H1 (cell line): ENCODE data around the gene TTLL5. TPM values are rescaled to one million over a fixed set of nuclear protein-coding genes. Genes with fewer than 3 reads are reported as not detected.

Source experiments
- CTCF ChIA-PET: fragments of 300-600 bp; sonication (Branson Sonifier 250); formaldehyde crosslinking; loops from one replicate; lab custom pipeline; 2021; ENCODE audit not compliant: partially characterized antibody; lab: Charles Lee
- POLR2A ChIA-PET: fragments of 300-600 bp; sonication (Branson Sonifier 250); formaldehyde crosslinking; loops from one replicate; lab custom pipeline; 2021; ENCODE audit warnings: inconsistent platforms; ENCODE audit not compliant: partially characterized antibody; lab: Charles Lee
- DNase-seq, 2 experiments: peaks; one replicate each; pipeline versions ENCODE4 v3.0.0 to v3.0.0-alpha.2; 2010 to 2022; ENCODE audit warnings: low spot score in 2 of 2, low read depth in 1 of 2, mixed read lengths in 1 of 2
- FAIRE-seq: peaks from 2 replicates; lab custom pipeline; 2011; peaks lifted over from hg19 to GRCh38; lab: Jason Lieb, UNC
- H2AFZ ChIP-seq: 2 replicates; pipeline ENCODE4 v1.8.1; 2012; ENCODE audit warnings: low read length, inconsistent platforms
- H2AK5ac ChIP-seq: 2 replicates; pipeline ENCODE4 v1.6.1; 2013; ENCODE audit warnings: low read depth, low read length
- H2BK120ac ChIP-seq: replicated peaks from 2 replicates; pipeline ENCODE3; 2013; ENCODE audit warnings: low read depth, low read length, inconsistent platforms
- H2BK12ac ChIP-seq: 2 replicates; pipeline ENCODE4 v1.6.1; 2013; ENCODE audit warnings: low read depth, low read length
- H2BK15ac ChIP-seq: 2 replicates; pipeline ENCODE4 v1.6.1; 2013; ENCODE audit warnings: low read length
- H2BK20ac ChIP-seq: 2 replicates; pipeline ENCODE4 v1.6.1; 2013; ENCODE audit warnings: low read length
- H2BK5ac ChIP-seq: 2 replicates; pipeline ENCODE4 v1.6.1; 2013; ENCODE audit warnings: low read depth, low read length
- H3K14ac ChIP-seq: 2 replicates; pipeline ENCODE4 v1.6.1; 2013; ENCODE audit warnings: inconsistent platforms; ENCODE audit not compliant: insufficient read length
- H3K18ac ChIP-seq: 2 replicates; pipeline ENCODE4 v1.6.1; 2013; ENCODE audit warnings: low read length; ENCODE audit errors: extremely low read depth
- H3K23ac ChIP-seq: 2 replicates; pipeline ENCODE4 v1.6.1; 2013; ENCODE audit warnings: inconsistent platforms; ENCODE audit not compliant: insufficient read length
- H3K23me2 ChIP-seq: 2 replicates; pipeline ENCODE4 v1.6.1; 2013; ENCODE audit warnings: low read depth, low read length
- H3K27ac ChIP-seq: 2 replicates; pipeline ENCODE4 v1.6.1; 2011; ENCODE audit warnings: low read depth, low read length, inconsistent platforms
- H3K27me3 ChIP-seq, 4 experiments: replicated peaks in 1 of 4; 1 replicate in 1 of 4; 2 replicates in 3 of 4; pipeline versions ENCODE4 v1.6.1 to v1.8.1; 2011 to 2013; ENCODE audit warnings: low read length in 3 of 4, mild to moderate bottlenecking in 3 of 4, inconsistent platforms in 2 of 4, mixed read lengths in 2 of 4, moderate library complexity in 1 of 4; ENCODE audit not compliant: control insufficient read depth in 3 of 4, insufficient read depth in 3 of 4; ENCODE audit errors: extremely low read depth in 1 of 4
- H3K36me3 ChIP-seq, 4 experiments: 2 replicates each; pipeline versions ENCODE4 v1.6.1 to v1.8.1; 2011 to 2013; ENCODE audit warnings: mild to moderate bottlenecking in 4 of 4, low read length in 3 of 4, moderate library complexity in 2 of 4, control low read depth in 1 of 4, inconsistent platforms in 1 of 4; ENCODE audit not compliant: insufficient read depth in 4 of 4, control insufficient read depth in 2 of 4
- H3K4ac ChIP-seq: replicated peaks from 2 replicates; pipeline ENCODE3; 2013; ENCODE audit warnings: low read length, low read depth, mixed read lengths, inconsistent platforms; ENCODE audit not compliant: insufficient read length
- H3K4me1 ChIP-seq, 4 experiments: replicated peaks in 1 of 4; 1 replicate in 1 of 4; 2 replicates in 3 of 4; pipeline versions ENCODE4 v1.6.1 to v1.8.1; 2011 to 2013; ENCODE audit warnings: low read length in 3 of 4, inconsistent platforms in 2 of 4, mixed read lengths in 1 of 4; ENCODE audit not compliant: insufficient read depth in 4 of 4, control insufficient read depth in 3 of 4
- H3K4me2 ChIP-seq, 2 experiments: 2 replicates each; pipeline versions ENCODE4 v1.6.1 to v1.8.1; 2011 to 2013; ENCODE audit warnings: low read depth in 2 of 2, low read length in 2 of 2, control low read depth in 1 of 2, inconsistent platforms in 1 of 2, mild to moderate bottlenecking in 1 of 2; ENCODE audit not compliant: insufficient read depth in 1 of 2
- H3K4me3 ChIP-seq, 4 experiments: fragments of 200-600, 300-600 bp in 1 of 4; sonication (generic), shearing (Covaris generic), sonication (Bioruptor Twin) in 1 of 4; 2 replicates each; pipeline versions ENCODE4 v1.5.1 to v1.8.1; 2011 to 2016; ENCODE audit warnings: low read length in 4 of 4, low read depth in 3 of 4, control low read depth in 2 of 4, inconsistent platforms in 2 of 4, mild to moderate bottlenecking in 2 of 4, mixed read lengths in 1 of 4, moderate library complexity in 1 of 4; ENCODE audit not compliant: insufficient read depth in 2 of 4; ENCODE audit errors: extremely low read depth in 1 of 4
- H3K56ac ChIP-seq: replicated peaks from 2 replicates; pipeline ENCODE3; 2013; ENCODE audit warnings: low read depth, mild to moderate bottlenecking, mixed read lengths, low read length, inconsistent platforms; ENCODE audit not compliant: insufficient read length
- H3K79me1 ChIP-seq: 2 replicates; pipeline ENCODE4 v1.6.1; 2013; ENCODE audit warnings: low read depth, low read length, control low read depth
- H3K79me2 ChIP-seq, 2 experiments: 2 replicates each; pipeline versions ENCODE4 v1.6.1 to v1.8.1; 2012 to 2013; ENCODE audit warnings: low read length in 2 of 2, mild to moderate bottlenecking in 2 of 2, inconsistent platforms in 1 of 2; ENCODE audit not compliant: insufficient read depth in 2 of 2, control insufficient read depth in 1 of 2
- H3K9ac ChIP-seq, 4 experiments: replicated peaks in 1 of 4; 1 replicate in 1 of 4; 2 replicates in 3 of 4; pipeline versions ENCODE4 v1.6.1 to v1.8.1; 2011 to 2013; ENCODE audit warnings: low read depth in 3 of 4, low read length in 3 of 4, control low read depth in 2 of 4, mild to moderate bottlenecking in 2 of 4, moderate library complexity in 2 of 4, inconsistent platforms in 1 of 4; ENCODE audit errors: extremely low read depth in 1 of 4
- H3K9me3 ChIP-seq, 2 experiments: 2 replicates each; pipeline versions ENCODE4 v1.6.1 to v1.8.1; 2012 to 2013; ENCODE audit warnings: mild to moderate bottlenecking in 2 of 2, moderate library complexity in 2 of 2, control low read depth in 1 of 2, inconsistent platforms in 1 of 2, low read depth in 1 of 2, low read length in 1 of 2, mixed read lengths in 1 of 2; ENCODE audit not compliant: insufficient read depth in 2 of 2
- H4K20me1 ChIP-seq, 2 experiments: replicated peaks in 1 of 2; 2 replicates each; pipeline versions ENCODE3 to v1.8.1; 2011 to 2013; ENCODE audit warnings: inconsistent platforms in 2 of 2, low read length in 2 of 2, mild to moderate bottlenecking in 1 of 2; ENCODE audit not compliant: insufficient read depth in 2 of 2, control insufficient read depth in 1 of 2
- H4K5ac ChIP-seq: 2 replicates; pipeline ENCODE4 v1.6.1; 2013; ENCODE audit warnings: low read length, low read depth, mixed read lengths, inconsistent platforms; ENCODE audit not compliant: insufficient read length
- H4K8ac ChIP-seq: 2 replicates; pipeline ENCODE4 v1.8.0; 2013; ENCODE audit warnings: mild to moderate bottlenecking, moderate library complexity, low read length, inconsistent platforms; ENCODE audit not compliant: insufficient read depth; ENCODE audit errors: extremely low read depth
- H4K91ac ChIP-seq: replicated peaks from 2 replicates; pipeline ENCODE3; 2013; ENCODE audit warnings: low read length, mixed read lengths, inconsistent platforms; ENCODE audit not compliant: insufficient read length
- BACH1 ChIP-seq: IDR thresholded peaks from 2 replicates; pipeline ENCODE4 v1.6.1; 2012; ENCODE audit warnings: low read length, improper control_type of control experiment
- BCL11A ChIP-seq, 2 experiments: IDR thresholded peaks; one replicate each; pipeline ENCODE4 v1.6.1; 2011; ENCODE audit warnings: low read depth in 2 of 2, low read length in 2 of 2, mild to moderate bottlenecking in 2 of 2
- BRCA1 ChIP-seq: IDR thresholded peaks from 2 replicates; pipeline ENCODE4 v1.6.1; 2012; ENCODE audit warnings: low read depth, low read length, improper control_type of control experiment
- CHD1 ChIP-seq: IDR thresholded peaks from 2 replicates; pipeline ENCODE4 v1.6.1; 2012; ENCODE audit warnings: low read depth, low read length, improper control_type of control experiment
- CTBP2 ChIP-seq: IDR thresholded peaks from 2 replicates; pipeline ENCODE4 v1.7.0; 2011; ENCODE audit warnings: borderline replicate concordance, mild to moderate bottlenecking, moderate library complexity, mixed read lengths, low read length; ENCODE audit not compliant: insufficient read depth, insufficient read length
- EGR1 ChIP-seq: IDR thresholded peaks from 2 replicates; pipeline ENCODE4 v1.6.1; 2011; ENCODE audit warnings: low read depth, low read length, borderline replicate concordance
- EZH2 ChIP-seq: fragments of 200-600 bp; sonication (generic); IDR thresholded peaks from 2 replicates; pipeline ENCODE4 v1.7.1; 2012; ENCODE audit warnings: low read depth, mild to moderate bottlenecking, moderate library complexity, low read length, inconsistent platforms; ENCODE audit not compliant: severe bottlenecking
- KDM5A ChIP-seq: fragments of 200-600 bp; IDR thresholded peaks from 2 replicates; pipeline ENCODE4 v1.7.1; 2012; ENCODE audit warnings: mild to moderate bottlenecking, low read length, inconsistent platforms, mixed read lengths
- SP1 ChIP-seq: IDR thresholded peaks from 2 replicates; pipeline ENCODE4 v1.6.1; 2011; ENCODE audit warnings: low read depth, low read length
- WGBS, 2 experiments: shearing (Covaris generic) in 1 of 2; methylation state at CpG; one replicate each; pipeline versions ENCODE4 v1.1.6 to v1.1.7; 2013 to 2015; ENCODE audit warnings: low lambda C conversion rate in 2 of 2, mixed read lengths in 2 of 2, inconsistent platforms in 1 of 2, low coverage in 1 of 2, missing lambda C conversion rate in 1 of 2; ENCODE audit not compliant: insufficient replicate concordance in 2 of 2, insufficient coverage in 1 of 2, insufficient read length in 1 of 2; ENCODE audit errors: extremely low coverage in 1 of 2, missing lambda C conversion rate in 1 of 2; 5-methylcytosine and 5-hydroxymethylcytosine counted together
- polyA plus RNA-seq, 7 experiments: library from polyadenylated mRNA; depleted of rRNA in 3 of 7; stranded (reverse) in 5 of 7; unstranded in 2 of 7; fragments of >200 nt in 5 of 7; fragments of 200-250 nt in 2 of 7; gene quantifications; 1 replicate in 5 of 7; 2 replicates in 1 of 7; 4 replicates in 1 of 7; pipeline versions ENCODE4 v1.2.1 to v1.2.3, GENCODE V29; 2011 to 2013; ENCODE audit warnings: missing spikeins in 2 of 7, mixed read lengths in 2 of 7
- total RNA-seq: library from RNA; stranded (reverse); fragmentation: NEBNext Ultra II Directional; extraction: Animal tissue kit (Norgen Biotek cat#: 25700); gene quantifications from 2 replicates; pipeline ENCODE4 v1.2.1, GENCODE V29; 2021
- TF ChIP-seq, protein P1 (sequence below): IDR thresholded peaks from 2 replicates; pipeline ENCODE4 v1.6.1; 2011; ENCODE audit warnings: low read length, improper control_type of control experiment

Gene TTLL5
- total and polyA plus RNA-seq, 2 of the 8 experiments (the other 6 are each of a cell fraction or from before 2014, with no cell fraction given): 16.1 to 45.9 TPM

DNA sequence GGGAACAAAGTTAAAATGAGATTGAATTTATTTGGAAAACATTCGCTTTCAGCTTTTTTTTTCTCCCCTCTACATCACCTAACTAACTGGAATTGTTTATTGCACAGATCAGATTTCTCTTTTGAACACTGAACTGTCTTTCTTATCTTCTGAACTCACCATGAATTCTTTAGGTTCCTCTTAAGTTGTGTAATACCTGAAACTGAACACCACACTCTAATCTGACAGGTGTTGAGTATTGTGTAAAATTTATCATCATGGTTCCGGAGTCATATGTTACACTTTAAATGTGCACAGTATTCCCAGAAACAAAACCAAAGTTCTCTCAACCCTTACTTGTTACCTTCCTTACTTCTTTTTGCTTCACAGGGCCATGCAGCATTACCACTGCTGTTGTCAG, 254.0 kb downstream of the TTLL5 start:
- Histone ChIP-seq H3K23ac (no peak overlapping the region), H3K4me1 (peaks cover 5 to 13% (median 7%) of the 10 kb centered on the region in 4 experiments; a peak in 6 of 7 replicates), H4K8ac (no peak overlapping the region), H3K14ac (no peak overlapping the region), H3K27me3 (no peaks in the 10 kb centered on the region), H2BK15ac (no peak overlapping the region), H2BK12ac (no peak overlapping the region), H2AFZ (no peak overlapping the region), H3K9ac (no peak overlapping the region), H2BK5ac (no peak overlapping the region), H3K79me2 (no peaks in the 10 kb centered on the region), H4K5ac (no peak overlapping the region), H4K20me1 (no peaks in the 10 kb centered on the region), H2BK20ac (no peak overlapping the region), H3K9me3 (no peaks in the 10 kb centered on the region), H2AK5ac (no peak overlapping the region), H3K36me3 (no peaks in the 10 kb centered on the region), H3K4me2 (no peak overlapping the region), H3K4me3 (no peak overlapping the region), H3K79me1 (no peaks in the 10 kb centered on the region), H3K4ac (no peak overlapping the region), H2BK120ac (no peak overlapping the region), H4K91ac (no peak overlapping the region), H3K27ac (no peak overlapping the region), H3K56ac (no peak overlapping the region), H3K18ac (no peak overlapping the region), H3K23me2 (no peaks in the 10 kb centered on the region)
- POLR2A ChIA-PET: no interaction called here
- CTCF ChIA-PET: interaction anchor here (1.3 to 5.5 kb wide), 2 partner anchors 8 to 32 kb away, joined by 3 to 30 read pairs; no protein-coding TSS in a partner anchor
- FAIRE-seq (no peak), DNase-seq (no peak)
- WGBS, 2 experiments: 84% methylated on average over 2 of the region's 2 CpGs; no CpG with 5 or more reads in 1 of the 2 experiments
- TF ChIP-seq EGR1: no peak
- TF ChIP-seq BACH1: no peak
- TF ChIP-seq BCL11A (IDR thresholded peaks at IDR 0.05; ENCODE audit: low read depth in 2 of 2, low read length in 2 of 2): no peak
- TF ChIP-seq CTBP2: no peak
- no peak for TF ChIP-seq EZH2
- TF ChIP-seq, protein P1, sequence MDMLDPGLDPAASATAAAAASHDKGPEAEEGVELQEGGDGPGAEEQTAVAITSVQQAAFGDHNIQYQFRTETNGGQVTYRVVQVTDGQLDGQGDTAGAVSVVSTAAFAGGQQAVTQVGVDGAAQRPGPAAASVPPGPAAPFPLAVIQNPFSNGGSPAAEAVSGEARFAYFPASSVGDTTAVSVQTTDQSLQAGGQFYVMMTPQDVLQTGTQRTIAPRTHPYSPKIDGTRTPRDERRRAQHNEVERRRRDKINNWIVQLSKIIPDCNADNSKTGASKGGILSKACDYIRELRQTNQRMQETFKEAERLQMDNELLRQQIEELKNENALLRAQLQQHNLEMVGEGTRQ: no peak
- TF ChIP-seq KDM5A: no peak
- TF ChIP-seq BRCA1: no peak
- no peak for TF ChIP-seq SP1
- TF ChIP-seq CHD1: no peak
